ENCODE results near the gene GLP2R.

- TF ChIP-seq EZH2phosphoT487 (IDR thresholded peaks at IDR 0.05; ENCODE audit: insufficient read depth, low read depth) = no peak
- TF ChIP-seq EZH2 (IDR thresholded peaks at IDR 0.05; ENCODE audit: insufficient read depth, poor library complexity, severe bottlenecking) = no peak
Observed at GRCh38 chr17:9924735-9925191, 99.0 kb downstream of the GLP2R start.

Data from GM23248 (cell line).